Mucosa of gallbladder (tissue), 1 donor: ENCODE measurements around the gene DIP2A. TPM values are rescaled to one million over a fixed set of nuclear protein-coding genes. Genes with fewer than 3 reads are reported as not detected.
"Not testable (repeated sequence)": the region's sequence is repeated elsewhere in the genome, so short reads cannot be mapped to it uniquely, and the experiment has no call there.

Source experiments
- DNase-seq: peaks from one replicate; pipeline ENCODE4 v3.0.0-alpha.2; 2020; ENCODE audit warnings: low spot score
- total RNA-seq: library from RNA; stranded (reverse); gene quantifications from one replicate; pipeline ENCODE4 v1.2.1, GENCODE V29; 2021
- donor health status: DM: no; HTN: no; CAD: no.

DIP2A gene
- total RNA-seq, 1 donor from 2014 or later: 42.5 TPM

- no peak for DNase-seq
Observed at GRCh38 chr21:46556802-46557201, 98.1 kb downstream of the DIP2A start.

DNA sequence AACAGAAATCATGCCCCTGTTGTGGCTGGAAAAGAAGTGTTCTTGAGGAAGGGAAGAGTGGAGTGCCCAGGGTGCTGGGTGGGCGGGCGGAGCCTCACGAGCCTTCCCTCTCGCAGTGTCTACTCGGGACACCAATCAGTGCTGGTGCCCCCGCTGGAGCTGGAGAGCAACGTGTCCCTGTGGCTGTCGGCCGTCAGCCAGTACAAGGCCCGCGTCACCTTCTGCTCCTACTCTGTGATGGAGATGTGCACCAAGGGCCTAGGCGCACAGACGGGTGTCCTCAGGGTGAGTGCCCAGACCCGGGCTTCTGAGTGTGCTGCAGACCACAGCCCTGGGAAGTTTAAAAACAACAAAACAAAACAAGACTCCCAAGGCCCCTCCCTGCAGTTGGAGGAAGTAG is 98.8 kb downstream of the DIP2A start:
- DNase-seq: no peak

DNA sequence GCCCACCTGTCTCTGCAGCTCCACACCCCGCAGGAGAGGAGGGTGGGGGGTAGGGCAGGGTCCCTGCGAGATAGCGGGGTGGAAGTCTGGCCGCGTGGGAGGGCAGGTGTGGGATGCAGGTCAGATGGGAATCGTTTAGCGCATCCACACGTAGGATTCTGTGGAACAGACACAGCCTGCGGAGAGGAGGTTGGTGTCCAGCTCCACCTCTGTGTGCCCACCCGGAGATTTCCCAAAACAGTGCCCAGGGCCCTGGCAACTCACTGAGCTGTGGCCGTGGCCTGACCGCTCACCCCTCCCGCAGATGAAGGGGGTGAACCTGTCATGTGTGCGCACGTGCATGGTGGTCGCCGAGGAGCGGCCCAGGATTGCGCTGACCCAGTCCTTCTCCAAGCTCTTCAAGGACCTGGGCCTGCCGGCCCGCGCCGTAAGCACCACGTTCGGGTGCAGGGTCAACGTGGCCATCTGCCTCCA is 99.3 kb downstream of the DIP2A start:
- DNase-seq: no peak

GRCh38 chr21:46559291-46559983 is 100.7 kb downstream of the DIP2A start:
- DNase-seq: no peak

DNA sequence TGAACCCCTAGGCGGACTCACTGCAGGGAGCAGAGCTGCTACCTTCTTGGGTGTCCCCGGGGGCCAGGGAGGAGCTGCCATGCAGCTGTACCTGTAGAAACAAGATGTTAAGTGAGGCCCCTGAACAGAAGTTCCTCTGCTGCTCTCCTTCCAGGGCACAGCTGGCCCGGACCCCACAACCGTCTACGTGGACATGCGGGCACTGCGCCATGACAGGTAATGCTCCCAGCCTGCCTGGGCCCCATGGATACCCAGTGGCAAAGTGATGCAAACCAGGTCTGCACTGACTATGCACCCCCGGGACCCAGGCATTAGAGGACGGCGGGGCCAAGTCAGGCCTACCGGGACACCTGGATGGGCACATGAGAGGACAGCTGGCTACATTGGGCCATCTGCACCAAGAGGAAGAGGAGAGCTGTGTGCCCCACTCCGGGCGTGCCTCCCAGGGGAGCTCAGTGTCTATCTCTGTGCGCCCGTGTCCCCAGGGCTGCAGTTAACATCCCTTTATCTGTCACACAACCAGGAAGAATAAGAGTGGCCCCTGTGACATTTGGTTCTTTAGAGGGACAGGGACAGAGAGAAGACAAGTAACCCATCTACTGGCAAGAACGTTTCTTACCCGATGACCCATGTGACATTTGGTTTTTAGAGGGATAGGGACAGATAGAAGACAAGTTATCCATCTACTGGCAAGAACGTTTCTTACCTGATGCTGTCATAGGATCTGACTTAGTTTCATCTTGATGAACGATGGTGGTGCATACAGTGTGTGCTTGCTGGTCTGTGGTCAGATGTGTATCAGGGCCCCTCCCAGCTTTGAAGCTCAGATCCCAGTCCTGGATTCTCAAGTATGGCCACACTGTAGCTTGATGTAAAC is 102.1 kb downstream of the DIP2A start:
- DNase-seq: no peak

- DNase-seq: no peak
Observed at GRCh38 chr21:46561445-46562090, 102.9 kb downstream of the DIP2A start.

GRCh38 chr21:46562472-46562871 is 103.8 kb downstream of the DIP2A start:
- DNase-seq: no peak

- DNase-seq: no peak
Observed at GRCh38 chr21:46562964-46563607, 104.4 kb downstream of the DIP2A start.

GRCh38 chr21:46564391-46564790 is 105.7 kb downstream of the DIP2A start:
- DNase-seq: no peak

DNA sequence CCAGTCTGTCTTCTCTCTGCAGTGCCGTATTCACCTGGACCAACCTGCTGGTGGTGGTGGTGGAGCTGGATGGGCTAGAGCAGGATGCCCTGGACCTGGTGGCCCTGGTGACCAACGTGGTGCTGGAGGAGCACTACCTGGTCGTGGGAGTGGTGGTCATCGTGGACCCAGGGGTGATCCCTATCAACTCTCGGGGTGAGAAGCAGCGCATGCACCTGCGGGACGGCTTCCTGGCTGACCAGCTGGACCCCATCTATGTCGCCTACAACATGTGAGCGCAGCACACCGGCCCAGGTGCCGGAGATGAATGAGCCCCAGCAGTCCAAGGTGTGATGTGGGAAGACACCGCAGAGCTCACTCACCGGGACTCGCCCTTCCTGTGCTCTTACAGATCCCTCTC is 108.7 kb downstream of the DIP2A start:
- DNase-seq: no peak

GRCh38 chr21:46568562-46568961 is 109.9 kb downstream of the DIP2A start:
- DNase-seq: no peak

GRCh38 chr21:46569081-46569480 is 110.4 kb downstream of the DIP2A start:
- DNase-seq: no peak

DNA sequence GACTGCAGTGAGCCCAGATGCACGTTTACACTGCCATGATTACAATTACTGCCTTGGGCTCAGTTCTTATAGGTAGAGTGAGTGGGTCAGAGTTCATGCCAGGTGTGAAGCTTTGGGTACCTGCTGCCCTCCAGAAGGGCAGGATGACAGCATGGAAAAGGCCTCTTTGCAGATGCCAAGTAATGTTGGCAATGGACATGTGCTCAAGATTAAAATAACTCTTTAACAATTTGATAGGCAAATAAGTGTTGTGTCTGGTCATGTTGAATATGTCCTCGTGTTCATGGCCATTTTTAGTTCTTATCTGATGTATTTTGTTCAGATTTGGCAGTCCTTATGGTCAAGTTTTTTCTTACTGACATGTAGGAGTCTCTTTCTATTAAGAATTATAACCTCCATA is 111.4 kb downstream of the DIP2A start:
- no peak for DNase-seq

- DNase-seq: no peak
Observed at GRCh38 chr21:46570631-46571030, 111.9 kb downstream of the DIP2A start.

- DNase-seq: no peak
Observed at GRCh38 chr21:46572850-46573249, 114.2 kb downstream of the DIP2A start.

DNA sequence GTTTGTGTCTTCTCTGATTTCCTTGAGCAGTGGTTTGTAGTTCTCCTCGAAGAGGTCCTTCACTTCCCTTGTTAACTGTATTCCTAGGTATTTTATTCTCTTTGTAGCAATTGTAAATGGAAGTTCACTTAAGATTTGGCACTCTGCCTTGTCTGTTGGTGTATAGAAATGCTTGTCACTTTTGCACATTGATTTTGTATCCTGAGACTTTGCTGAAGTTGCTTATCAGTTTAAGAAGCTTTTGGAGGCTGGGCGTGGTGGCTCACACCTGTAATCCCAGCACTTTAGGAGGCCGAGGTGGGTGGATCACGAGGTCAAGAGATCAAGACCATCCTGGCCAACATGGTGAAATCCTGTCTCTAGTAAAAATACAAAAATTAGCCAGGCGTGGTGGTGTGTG is 119.1 kb downstream of the DIP2A start:
- not testable (repeated sequence) for DNase-seq

- not testable (repeated sequence) for DNase-seq
Observed at GRCh38 chr21:46579394-46579793, 120.7 kb downstream of the DIP2A start.

DNA sequence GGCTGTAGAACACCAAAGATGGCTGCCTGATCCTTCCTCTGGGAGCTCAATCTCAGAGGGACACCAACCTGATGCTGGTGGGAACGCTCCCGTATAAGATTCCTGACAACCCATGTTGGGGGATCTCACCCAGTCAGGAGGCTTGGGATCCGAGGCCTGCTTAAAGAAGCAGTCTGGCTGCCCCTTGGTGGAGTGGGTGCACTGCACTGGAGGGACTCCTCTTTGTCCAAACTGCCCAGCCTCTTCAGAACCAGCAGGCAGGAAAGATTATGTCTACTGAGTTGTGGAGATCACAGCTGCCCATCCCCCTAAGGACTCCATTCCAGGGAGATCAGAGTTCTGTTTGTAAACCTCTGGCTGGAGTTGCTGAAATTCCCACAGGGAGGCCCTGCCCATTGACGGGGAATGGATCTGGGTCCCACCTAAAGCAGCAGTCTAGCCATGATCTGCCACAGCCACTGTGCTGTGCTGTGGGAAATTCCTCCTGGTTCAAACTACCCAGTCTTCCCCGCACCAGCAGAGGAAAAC is 123.2 kb downstream of the DIP2A start:
- DNase-seq: no peak

DNA sequence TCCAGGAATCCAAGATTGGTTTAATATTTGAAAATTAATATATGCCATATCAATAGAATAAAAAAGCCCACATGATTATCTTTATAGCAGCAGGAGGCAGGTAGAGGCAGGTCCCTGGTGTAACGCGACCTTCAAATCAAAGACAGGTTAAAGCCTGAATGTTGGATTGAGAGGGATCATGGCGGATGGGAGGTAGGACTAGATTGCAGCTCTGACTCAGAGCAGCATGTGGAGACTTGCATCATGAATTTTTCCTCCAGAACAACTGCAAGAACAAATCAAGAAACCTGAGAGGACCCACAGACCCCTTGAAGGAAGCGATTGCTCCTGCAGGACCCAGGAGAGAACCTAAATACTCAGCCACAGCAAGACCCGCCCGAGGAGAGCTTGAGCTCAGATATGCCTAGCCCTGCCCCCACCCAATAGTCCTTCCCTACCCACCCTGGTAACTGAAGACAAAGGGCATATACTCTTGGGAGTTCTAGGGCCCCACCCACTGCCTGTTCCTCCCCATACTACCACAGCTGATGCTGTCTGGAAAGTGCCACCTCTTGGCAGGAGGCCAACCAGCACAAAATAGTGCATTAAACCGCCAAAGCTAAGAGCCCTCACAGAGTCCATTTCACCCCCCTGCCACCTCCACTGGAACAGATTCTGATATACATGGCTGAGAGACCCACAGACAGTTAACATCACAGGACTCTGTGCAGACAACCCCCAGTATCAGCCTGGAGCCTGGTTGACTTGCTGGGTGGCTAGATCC is 126.7 kb downstream of the DIP2A start:
- no peak for DNase-seq

DNA sequence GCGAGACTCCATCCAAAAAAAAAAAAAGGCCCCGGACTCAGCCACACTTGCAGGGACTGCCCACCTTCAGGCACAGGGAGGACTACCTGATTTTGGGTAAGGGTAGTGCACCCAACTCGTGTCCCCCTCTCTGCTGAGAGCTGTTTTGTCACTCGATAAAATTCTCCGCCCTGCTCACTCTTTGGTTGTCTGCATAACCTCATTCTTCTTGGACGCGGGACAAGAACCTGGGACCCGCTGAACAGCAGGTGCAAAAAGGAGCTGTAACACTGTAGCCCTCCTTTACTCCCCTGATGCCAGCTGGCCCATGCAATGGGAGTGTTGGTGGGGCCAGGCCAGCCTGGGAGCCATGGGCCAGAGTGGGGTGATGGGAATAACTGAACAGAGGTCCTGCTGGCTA is 135.6 kb downstream of the DIP2A start:
- DNase-seq: no peak

GRCh38 chr21:46596201-46596600 is 137.5 kb downstream of the DIP2A start:
- DNase-seq: no peak
